K562 treated with DMSO at 1 percent for 48 hours (cell line): Measurements from ENCODE around the gene DAND5. TPM values are rescaled to one million over a fixed set of nuclear protein-coding genes. Genes with fewer than 3 reads are reported as not detected.

Source experiments
- total RNA-seq: library from RNA; unstranded; fragments of 300-600 nt; gene quantifications from 2 replicates; pipeline ENCODE4 v1.2.3, GENCODE V29; 2022; ENCODE audit warnings: low replicate concordance; ENCODE audit errors: extremely low read depth

The DAND5 gene
- not detected in 2 replicates for total RNA-seq

GRCh38 chr19:12969292-12969988, at the start of gene DAND5:
Gene DAND5, plus strand, starts transcription at chr19:12969576. Its CDS starts 85 bp downstream, at chr19:12969661.

GRCh38 chr19:12933287-12934072, 35.9 kb upstream of the DAND5 start, which contains the start of gene FARSA:
Gene FARSA, minus strand, starts transcription at chr19:12933711. Its CDS starts 15 bp downstream, at chr19:12933696.

GRCh38 chr19:12937927-12938778, 31.2 kb upstream of the DAND5 start, which contains the start of gene CALR:
Gene CALR, plus strand, starts transcription at chr19:12938609. Its CDS starts 71 bp downstream, at chr19:12938680.

GRCh38 chr19:12945479-12946091, 23.8 kb upstream of the DAND5 start, which contains the start of gene RAD23A:
Gene RAD23A, plus strand, starts transcription at chr19:12945862. Its CDS starts 87 bp downstream, at chr19:12945949.

GRCh38 chr19:12956446-12957388, 12.7 kb upstream of the DAND5 start, which contains the start of gene GADD45GIP1:
Gene GADD45GIP1, minus strand, starts transcription at chr19:12957223. Its CDS starts 11 bp downstream, at chr19:12957212.

GRCh38 chr19:12994701-12995595, 25.6 kb downstream of the DAND5 start, which contains the start of gene NFIX:
Gene NFIX, plus strand, starts transcription at chr19:12995475. Its CDS starts 363 bp downstream, at chr19:12995838.

Other genes with a start within 250 kb of the DAND5 start
- gene TNPO2, start 245.6 kb upstream of the DAND5 start, total RNA-seq = 258 TPM in 1 of 2 replicates, not detected in the other
- not detected in 2 replicates for gene TRIR, start 234.9 kb upstream of the DAND5 start, total RNA-seq
- gene GET3, start 232.1 kb upstream of the DAND5 start, total RNA-seq = not detected in 2 replicates
- not detected in 2 replicates for gene BEST2, start 217.8 kb upstream of the DAND5 start, total RNA-seq
- gene HOOK2, start 194.0 kb upstream of the DAND5 start, total RNA-seq = not detected in 2 replicates
- not detected in 2 replicates for gene JUNB, start 178.1 kb upstream of the DAND5 start, total RNA-seq
- gene PRDX2, start 167.8 kb upstream of the DAND5 start, total RNA-seq = 1,339 TPM in 1 of 2 replicates, not detected in the other
- not detected in 2 replicates for gene THSD8, start 167.5 kb upstream of the DAND5 start, total RNA-seq
- gene RNASEH2A, start 163.0 kb upstream of the DAND5 start, total RNA-seq = not detected in 2 replicates
- gene RTBDN, start 135.0 kb upstream of the DAND5 start, total RNA-seq = not detected in 2 replicates
- gene MAST1, start 131.1 kb upstream of the DAND5 start, total RNA-seq = not detected in 2 replicates
- not detected in 2 replicates for gene DNASE2, start 88.1 kb upstream of the DAND5 start, total RNA-seq
- not detected in 2 replicates for gene KLF1, start 82.4 kb upstream of the DAND5 start, total RNA-seq
- gene GCDH, start 78.4 kb upstream of the DAND5 start, total RNA-seq = not detected in 2 replicates
- gene SYCE2, start 50.3 kb upstream of the DAND5 start, total RNA-seq = not detected in 2 replicates
- 986 TPM in 1 of 2 replicates, not detected in the other for gene FARSA, start 35.9 kb upstream of the DAND5 start, total RNA-seq
- gene CALR, start 31.0 kb upstream of the DAND5 start, total RNA-seq = 227 and 730 TPM in 2 replicates
- not detected in 2 replicates for gene RAD23A, start 23.7 kb upstream of the DAND5 start, total RNA-seq
- gene GADD45GIP1, start 12.4 kb upstream of the DAND5 start, total RNA-seq = not detected in 2 replicates
- gene NFIX, start 25.9 kb downstream of the DAND5 start, total RNA-seq = not detected in 2 replicates
- gene LYL1, start 133.3 kb downstream of the DAND5 start, total RNA-seq = not detected in 2 replicates
- not detected in 2 replicates for gene TRMT1, start 147.2 kb downstream of the DAND5 start, total RNA-seq
- not detected in 2 replicates for gene NACC1, start 148.7 kb downstream of the DAND5 start, total RNA-seq
- gene STX10, start 180.8 kb downstream of the DAND5 start, total RNA-seq = not detected in 2 replicates
- gene IER2, start 180.8 kb downstream of the DAND5 start, total RNA-seq = not detected in 2 replicates